ENCODE data around the gene SHISA9. TPM values are rescaled to one million over a fixed set of nuclear protein-coding genes. Genes with fewer than 3 reads are reported as not detected.

SHISA9 gene
- total and polyA plus RNA-seq, 12 donors: 0.04 to 0.96 (median 0.13) TPM; not detected in 3

GRCh38 chr16:13262270-13263090, 361.1 kb downstream of the SHISA9 start:
- Histone ChIP-seq H3K36me3 (no peaks in the 10 kb centered on the region), H3K27me3 (peaks cover 0 to 8% (median 0%) of the 10 kb centered on the region in 7 donors), H3K9me3 (peaks cover 0 to 28% (median 0%) of the 10 kb centered on the region in 11 donors), H3K27ac (no peak overlapping the region), H3K4me1 (no peaks in the 10 kb centered on the region), H3K4me3 (no peak overlapping the region)
- DNase-seq: no peak
- intact Hi-C loops (cut with DNase I): no loop called here
- no peak for ATAC-seq
- WGBS, 2 donors: 76 to 79% methylated on average over 3 of the region's 3 CpGs
- TF ChIP-seq, protein P1, sequence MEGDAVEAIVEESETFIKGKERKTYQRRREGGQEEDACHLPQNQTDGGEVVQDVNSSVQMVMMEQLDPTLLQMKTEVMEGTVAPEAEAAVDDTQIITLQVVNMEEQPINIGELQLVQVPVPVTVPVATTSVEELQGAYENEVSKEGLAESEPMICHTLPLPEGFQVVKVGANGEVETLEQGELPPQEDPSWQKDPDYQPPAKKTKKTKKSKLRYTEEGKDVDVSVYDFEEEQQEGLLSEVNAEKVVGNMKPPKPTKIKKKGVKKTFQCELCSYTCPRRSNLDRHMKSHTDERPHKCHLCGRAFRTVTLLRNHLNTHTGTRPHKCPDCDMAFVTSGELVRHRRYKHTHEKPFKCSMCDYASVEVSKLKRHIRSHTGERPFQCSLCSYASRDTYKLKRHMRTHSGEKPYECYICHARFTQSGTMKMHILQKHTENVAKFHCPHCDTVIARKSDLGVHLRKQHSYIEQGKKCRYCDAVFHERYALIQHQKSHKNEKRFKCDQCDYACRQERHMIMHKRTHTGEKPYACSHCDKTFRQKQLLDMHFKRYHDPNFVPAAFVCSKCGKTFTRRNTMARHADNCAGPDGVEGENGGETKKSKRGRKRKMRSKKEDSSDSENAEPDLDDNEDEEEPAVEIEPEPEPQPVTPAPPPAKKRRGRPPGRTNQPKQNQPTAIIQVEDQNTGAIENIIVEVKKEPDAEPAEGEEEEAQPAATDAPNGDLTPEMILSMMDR (IDR thresholded peaks at IDR 0.05): no peak

DNA sequence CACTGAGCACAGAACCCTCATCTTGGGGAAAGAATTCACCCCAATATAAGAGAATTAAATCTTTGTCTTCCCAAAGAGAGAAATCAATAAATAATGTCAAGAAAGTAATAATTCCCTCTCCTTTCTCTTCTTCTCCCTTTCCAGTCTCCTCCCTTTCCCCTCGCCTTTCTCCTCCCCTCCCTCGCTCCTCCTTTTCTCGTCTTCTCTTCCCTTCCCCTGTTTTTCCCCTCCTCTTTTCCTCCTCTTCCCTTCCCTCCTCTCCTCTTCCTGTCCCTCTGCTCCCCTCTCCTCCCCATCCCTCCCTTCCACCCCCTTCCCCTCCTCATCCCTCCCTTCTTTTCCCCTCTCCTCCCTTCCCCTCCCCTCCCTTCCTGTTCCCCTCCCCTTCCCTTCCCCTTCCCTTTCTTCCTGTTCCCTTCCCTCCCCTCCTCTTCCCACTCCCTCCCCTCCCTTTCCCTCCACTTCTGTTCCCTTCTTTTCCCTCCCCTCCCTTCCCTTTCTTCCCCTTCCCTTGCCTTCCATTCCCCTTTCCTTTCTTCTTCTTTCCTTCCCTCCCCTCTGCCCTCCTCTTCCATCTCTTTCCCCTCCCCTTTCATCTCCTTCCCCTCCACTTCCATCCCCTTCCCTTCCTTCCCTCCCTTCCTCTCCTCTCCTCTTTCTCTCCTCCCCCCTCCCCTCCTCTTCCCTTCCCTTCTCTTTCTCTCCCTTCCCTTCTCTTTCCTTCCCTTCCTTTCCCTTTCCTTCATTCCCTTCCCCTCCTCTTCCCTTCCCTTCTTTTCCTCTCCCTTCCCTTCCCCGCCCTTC, 363.6 kb downstream of the SHISA9 start:
- Histone ChIP-seq H3K27me3 (peaks cover 0 to 8% (median 0%) of the 10 kb centered on the region in 7 donors), H3K9me3 (peaks cover 0 to 17% (median 0%) of the 10 kb centered on the region in 11 donors), H3K4me3 (no peak overlapping the region), H3K27ac (no peak overlapping the region), H3K36me3 (no peaks in the 10 kb centered on the region), H3K4me1 (no peaks in the 10 kb centered on the region)
- WGBS, 2 donors: 70 to 83% methylated on average over 4 of the region's 4 CpGs
- TF ChIP-seq, protein P1 (IDR thresholded peaks at IDR 0.05): no peak
- intact Hi-C loops (cut with DNase I): no loop called here
- no peak for DNase-seq
- ATAC-seq: no peak

- TF ChIP-seq, protein P1 (IDR thresholded peaks at IDR 0.05): no peak
- no peak overlapping the region for H3K4me3 ChIP-seq
- 86 to 97% methylated on average over 1 of the region's 1 CpG for WGBS, 2 donors
- no peaks in the 10 kb centered on the region for H3K9me3 ChIP-seq
- DNase-seq (no peak), ATAC-seq (no peak)
- H3K36me3 ChIP-seq: no peaks in the 10 kb centered on the region
- no peaks in the 10 kb centered on the region for H3K4me1 ChIP-seq
- H3K27me3 ChIP-seq: peaks cover 0 to 6% (median 0%) of the 10 kb centered on the region in 7 donors
- intact Hi-C loops (cut with DNase I): no loop called here
- H3K27ac ChIP-seq: no peak overlapping the region
These were observed 368.0 kb downstream of the SHISA9 start for GRCh38 chr16:13269359-13269758.

DNA sequence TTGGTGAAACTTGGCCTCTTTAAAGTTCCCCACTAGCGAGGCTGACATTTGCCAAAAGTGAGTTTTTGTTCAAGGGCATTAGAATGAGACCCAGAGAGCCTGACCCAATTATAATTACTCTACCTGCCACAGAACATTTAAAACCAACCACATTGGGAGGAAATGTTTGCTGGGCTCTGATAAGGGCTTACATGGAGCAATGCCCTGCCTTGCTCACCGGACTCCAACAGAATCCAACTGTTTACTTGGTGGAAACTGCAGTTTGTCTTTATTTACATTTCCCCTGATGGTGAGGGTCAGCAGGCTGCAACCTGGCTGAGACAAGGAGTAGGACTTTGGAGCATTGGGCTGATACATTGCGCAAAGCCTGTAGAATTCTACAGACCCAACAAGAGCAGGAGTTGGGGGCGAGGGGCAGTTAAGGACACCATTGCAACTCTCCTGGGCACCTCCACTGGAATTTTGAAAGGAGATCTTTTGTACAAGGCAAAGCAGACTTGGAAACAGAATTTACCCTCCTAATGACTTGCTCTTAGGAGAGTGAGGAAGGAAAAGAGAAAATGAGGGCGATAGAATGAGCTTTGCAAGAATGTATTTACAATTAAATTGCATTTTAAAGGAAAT, 368.6 kb downstream of the SHISA9 start:
- Histone ChIP-seq H3K4me3 (no peak overlapping the region), H3K27me3 (peaks cover 0 to 5% (median 0%) of the 10 kb centered on the region in 7 donors), H3K27ac (no peak overlapping the region), H3K4me1 (no peaks in the 10 kb centered on the region), H3K36me3 (no peaks in the 10 kb centered on the region), H3K9me3 (no peaks in the 10 kb centered on the region)
- WGBS, 2 donors: 64 to 71% methylated on average over 5 of the region's 5 CpGs
- ATAC-seq (no peak), DNase-seq (no peak)
- intact Hi-C loops (cut with DNase I): no loop called here
- TF ChIP-seq, protein P1 (IDR thresholded peaks at IDR 0.05): no peak

All from heart right ventricle (tissue), 16 donors.